NCI-H510A (cell line): ENCODE measurements around the gene ERI2.

ENCODE experiments used
- DNase-seq: peaks from one replicate; lab custom pipeline; 2025; lab: John Stamatoyannopoulos, UW

The ERI2 gene

GRCh38 chr16:20806168-20807050 is at the start of gene ERI2, which contains the start of gene REXO5:
TSS of gene ERI2 (minus strand) at chr16:20806472. CDS start at chr16:20806430, 42 bp downstream.
TSS of gene REXO5 (plus strand) at chr16:20806527. CDS start at chr16:20806954, 427 bp downstream.
- peak; percentile 94 for DNase-seq

GRCh38 chr16:20854963-20855362 is 48.7 kb upstream of the ERI2 start:
- no peak for DNase-seq

- no peak for DNase-seq
Measured at GRCh38 chr16:20853981-20854620, 47.8 kb upstream of the ERI2 start.

- no peak for DNase-seq
Measured at GRCh38 chr16:20853143-20853542, 46.9 kb upstream of the ERI2 start.

- no peak for DNase-seq
Measured at GRCh38 chr16:20851601-20852000, 45.3 kb upstream of the ERI2 start.

- no peak for DNase-seq
Measured at GRCh38 chr16:20850981-20851380, 44.7 kb upstream of the ERI2 start.

GRCh38 chr16:20849589-20850390 is 43.5 kb upstream of the ERI2 start:
- no peak for DNase-seq

GRCh38 chr16:20847550-20847949 is 41.3 kb upstream of the ERI2 start:
- DNase-seq = no peak

GRCh38 chr16:20846551-20846950 is 40.3 kb upstream of the ERI2 start:
- DNase-seq = no peak

- DNase-seq = no peak
Measured at GRCh38 chr16:20846030-20846429, 39.8 kb upstream of the ERI2 start.

GRCh38 chr16:20844588-20844987 is 38.3 kb upstream of the ERI2 start:
- no peak for DNase-seq

- no peak for DNase-seq
Measured at GRCh38 chr16:20844054-20844453, 37.8 kb upstream of the ERI2 start.

- DNase-seq = no peak
Measured at GRCh38 chr16:20839504-20839903, 33.2 kb upstream of the ERI2 start.

GRCh38 chr16:20838240-20838639 is 32.0 kb upstream of the ERI2 start:
- DNase-seq = no peak

- DNase-seq = no peak
Measured at GRCh38 chr16:20833086-20833485, 26.8 kb upstream of the ERI2 start.

- DNase-seq = no peak
Measured at GRCh38 chr16:20830372-20830771, 24.1 kb upstream of the ERI2 start.

- DNase-seq = no peak
Measured at GRCh38 chr16:20829536-20829935, 23.3 kb upstream of the ERI2 start.

- DNase-seq = no peak
Measured at GRCh38 chr16:20826039-20826566, 19.8 kb upstream of the ERI2 start.

- DNase-seq = no peak
Measured at GRCh38 chr16:20822521-20823325, 16.5 kb upstream of the ERI2 start.

GRCh38 chr16:20821682-20822081 is 15.4 kb upstream of the ERI2 start:
- DNase-seq = no peak

- no peak for DNase-seq
Measured at GRCh38 chr16:20818929-20819585, 12.8 kb upstream of the ERI2 start.
